ENCODE data around the gene LDLR. TPM values are rescaled to one million over a fixed set of nuclear protein-coding genes. Genes with fewer than 3 reads are reported as not detected.
"Not testable (repeated sequence)": the region's sequence is repeated elsewhere in the genome, so short reads cannot be mapped to it uniquely, and the experiment has no call there.

The LDLR gene
- polyA plus RNA-seq, 5 donors, result 11.1 to 39.2 (median 23.0) TPM

DNA sequence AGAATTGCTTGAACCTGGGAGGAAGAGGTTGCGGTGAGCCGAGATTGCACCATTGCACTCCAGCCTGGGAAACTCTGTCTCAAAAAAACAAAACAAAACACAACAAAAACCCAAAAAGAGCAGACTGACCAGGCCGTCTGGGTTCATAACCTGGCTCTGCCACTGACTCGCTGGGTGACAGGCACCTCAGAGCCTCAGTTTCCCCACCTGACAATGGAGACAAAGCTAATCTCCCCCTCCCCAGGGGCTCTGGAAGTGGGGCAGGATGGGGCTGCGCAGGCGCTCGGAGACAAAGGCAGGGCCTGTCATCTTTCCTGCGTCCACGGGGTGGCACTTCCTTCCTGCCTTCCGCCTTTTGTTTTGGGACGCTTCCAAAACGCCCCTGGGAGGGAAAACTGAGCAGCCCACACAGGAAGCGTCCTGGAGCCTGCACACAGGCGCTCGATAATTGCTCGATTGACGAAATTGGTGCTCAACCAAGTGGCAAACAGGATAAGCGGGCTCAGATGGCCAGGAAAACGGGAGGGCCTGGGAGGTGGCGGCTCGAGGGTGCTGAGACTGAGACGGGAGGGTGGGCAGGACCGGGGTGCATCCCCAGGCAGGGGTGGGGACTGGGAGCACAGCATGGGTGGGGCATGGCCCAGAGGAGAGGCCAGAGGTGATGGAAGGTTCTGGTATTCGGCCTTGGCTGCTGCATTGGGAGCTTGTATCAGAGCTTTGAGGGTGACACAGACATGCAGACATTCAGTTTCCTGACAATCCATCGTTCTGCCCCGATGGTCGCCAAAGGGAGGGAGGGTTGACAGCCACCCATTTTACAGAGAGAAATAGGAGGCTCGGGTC is 48.5 kb downstream of the LDLR start:
- DNase-seq, result peak; percentile 91 to 94

DNA sequence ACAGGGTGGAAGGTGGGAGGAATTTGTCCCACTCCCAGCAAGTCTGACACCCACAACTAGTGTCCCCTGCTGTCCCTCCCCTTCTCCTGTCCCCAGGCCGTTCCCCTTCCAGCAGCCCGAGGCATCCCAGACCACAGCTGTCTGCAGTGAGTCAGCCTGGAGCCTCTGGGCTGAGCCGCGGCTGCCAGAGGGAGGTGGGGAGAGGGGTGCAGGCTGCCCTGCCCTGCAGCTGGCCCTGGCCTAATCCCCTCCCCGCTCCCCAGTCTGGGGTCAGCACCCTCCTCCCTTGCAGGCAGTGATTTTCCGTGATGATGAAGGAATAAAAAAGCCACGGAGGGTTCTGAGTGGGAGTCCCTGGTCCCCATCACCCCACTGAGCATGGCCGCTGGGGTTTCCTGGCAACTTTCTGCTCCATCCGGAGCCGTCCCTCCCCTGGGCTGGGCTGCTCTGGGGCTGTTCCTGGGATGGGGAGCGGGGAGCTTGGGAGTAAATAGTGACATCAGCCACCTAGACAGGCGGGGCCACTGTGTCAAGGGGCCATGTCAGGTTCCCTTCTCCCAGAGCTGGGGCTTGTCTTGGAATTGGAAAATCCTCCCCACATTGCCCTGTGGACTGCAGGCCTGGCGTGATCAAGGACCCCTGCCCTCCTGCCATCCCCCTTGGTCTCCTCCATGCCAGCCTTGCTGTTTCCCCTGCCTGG is 49.5 kb downstream of the LDLR start:
- peak in 1 of 2 donors; percentile 67 for DNase-seq

DNA sequence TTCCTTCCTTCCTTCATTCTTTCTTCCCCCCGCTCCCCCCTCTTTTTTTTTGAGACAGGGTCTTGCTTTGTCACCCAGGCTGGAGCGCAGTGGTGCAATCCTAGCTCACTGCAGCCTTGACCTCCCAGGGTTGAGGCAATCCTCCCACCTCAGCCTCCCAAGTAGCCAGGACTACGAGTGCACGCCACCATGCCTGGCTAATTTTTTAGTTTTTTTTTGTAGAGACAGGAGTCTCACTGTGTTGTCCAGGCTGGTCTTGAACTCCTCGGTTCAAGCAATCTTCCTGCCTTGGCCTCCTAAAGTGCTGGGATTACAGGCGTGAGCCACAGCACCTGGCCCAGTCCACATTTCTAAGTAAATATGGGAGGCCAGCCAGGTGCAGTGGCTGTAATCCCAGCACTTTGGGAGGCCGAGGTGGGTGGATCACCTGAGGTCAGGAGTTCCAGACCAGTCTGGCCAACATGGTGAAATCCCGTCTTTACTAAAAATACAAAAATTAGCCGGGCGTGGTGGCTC is 50.8 kb downstream of the LDLR start:
- DNase-seq, result not testable (repeated sequence)

DNA sequence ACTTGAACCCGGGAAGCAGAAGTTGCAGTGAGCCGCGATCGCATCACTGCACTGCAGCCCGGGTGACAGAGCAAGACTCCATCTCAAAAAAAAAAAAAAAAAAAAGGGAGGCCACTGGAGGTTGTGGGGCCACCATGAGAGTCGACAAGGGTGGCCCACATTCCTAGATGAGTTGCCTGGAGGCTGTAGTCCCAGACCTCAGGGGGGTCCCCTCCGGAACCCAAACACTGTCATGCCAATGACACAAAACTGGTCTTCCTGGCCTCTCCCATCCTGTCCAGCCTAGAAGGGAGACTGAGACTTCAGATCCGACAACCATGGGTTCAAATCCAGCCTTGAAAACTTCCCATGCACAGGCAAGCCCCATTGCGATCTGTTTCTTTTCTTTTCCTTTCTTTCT is 51.6 kb downstream of the LDLR start:
- DNase-seq, result no peak

DNA sequence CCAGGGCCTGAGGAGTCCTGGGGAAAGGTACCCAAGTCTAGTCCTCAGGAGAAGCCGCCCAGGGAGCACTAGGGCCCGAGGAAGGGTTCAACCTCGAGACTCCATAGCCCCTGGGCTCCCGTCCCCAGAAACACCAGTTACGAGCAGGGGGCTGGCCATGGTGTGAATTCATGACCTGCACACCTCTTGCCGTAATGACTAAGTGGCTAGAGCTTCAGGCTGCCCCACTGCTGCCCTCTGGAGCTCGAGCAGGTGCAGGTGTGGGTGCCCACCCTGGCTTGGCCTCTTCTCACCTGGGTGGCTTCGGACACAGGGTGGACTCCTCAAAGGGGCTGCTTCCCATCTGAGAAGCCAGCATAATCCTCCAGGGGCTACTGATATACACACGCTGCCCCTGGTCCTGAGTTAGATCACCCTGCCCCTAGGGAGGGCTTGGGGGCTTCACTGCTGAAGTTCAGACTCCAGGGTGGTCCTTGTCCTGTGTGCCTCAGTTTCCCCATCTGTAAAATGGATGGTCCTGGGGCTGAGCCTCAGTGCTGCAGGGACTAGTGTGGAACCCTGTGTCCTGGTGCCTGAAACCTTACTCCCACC is 52.8 kb downstream of the LDLR start:
- DNase-seq, result no peak

DNA sequence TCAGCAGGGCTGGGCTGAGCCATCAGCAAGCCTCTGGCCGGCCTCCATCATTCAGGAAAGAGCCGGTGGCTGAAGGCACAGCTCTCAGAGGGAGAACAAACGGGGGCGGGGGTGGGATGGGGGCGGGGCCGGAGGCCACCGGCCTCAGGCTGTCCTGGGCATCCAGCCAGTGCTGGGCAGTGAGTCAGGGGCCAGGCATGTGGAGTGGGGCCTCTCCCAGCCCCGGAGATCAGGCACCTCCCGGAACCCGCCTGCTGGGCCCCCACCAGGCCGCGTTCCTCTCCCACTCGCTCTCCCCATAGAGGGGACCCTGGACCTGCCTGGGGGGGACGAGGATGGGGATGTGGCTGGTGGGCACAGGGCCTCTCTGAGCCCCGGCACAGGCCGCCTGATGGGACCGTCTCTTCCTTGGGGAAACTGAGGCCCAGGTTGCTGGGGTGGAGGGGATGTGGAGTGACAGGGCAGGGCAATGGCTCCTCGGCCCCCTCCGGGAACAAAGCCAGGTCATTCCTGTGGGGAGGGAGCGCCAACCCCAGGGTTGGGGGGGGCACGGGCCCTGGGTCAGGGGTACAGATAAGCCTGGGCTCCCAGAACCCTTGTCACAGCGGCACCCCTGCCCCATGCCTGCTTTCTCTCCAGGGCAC is 53.4 kb downstream of the LDLR start:
- DNase-seq, result peak; percentile 92 to 93

DNA sequence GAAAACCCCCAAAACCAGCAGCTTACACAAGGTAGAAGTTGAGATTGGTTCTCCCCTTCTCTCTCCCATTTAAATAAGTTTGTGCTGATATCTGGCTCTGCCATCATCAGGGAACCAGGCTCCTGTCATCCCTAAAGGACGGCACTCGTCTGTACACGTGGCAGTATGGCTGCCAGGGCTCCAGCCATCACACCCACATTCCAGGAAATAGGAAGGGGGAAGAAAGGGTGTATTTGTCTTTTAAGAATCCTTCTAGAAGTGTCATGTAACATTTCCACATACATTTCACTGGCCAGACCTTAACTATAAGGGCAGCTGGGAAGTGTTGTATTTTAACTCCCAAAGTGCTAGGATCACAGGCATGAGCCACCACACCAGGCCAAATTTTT is 56.3 kb downstream of the LDLR start:
- no peak for DNase-seq

DNA sequence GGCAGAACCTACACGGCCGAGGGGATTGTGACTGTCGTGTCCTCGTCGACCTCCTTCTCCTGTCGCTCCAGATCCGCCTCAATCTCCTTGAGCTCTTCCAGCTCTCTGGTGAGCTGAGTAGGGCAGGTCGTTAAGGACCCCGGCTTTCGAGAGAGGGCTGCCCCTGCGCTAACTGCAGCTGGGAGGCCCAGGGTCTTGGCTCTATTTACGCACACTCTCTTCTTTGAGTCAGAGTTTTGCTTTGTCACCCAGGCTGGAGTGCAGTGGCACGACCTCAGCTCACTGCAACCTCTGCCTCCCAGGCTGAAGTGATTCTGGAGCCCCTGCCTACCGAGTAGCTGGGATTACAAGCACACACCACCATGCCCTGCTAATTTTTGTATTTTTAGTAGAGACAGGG is 58.7 kb downstream of the LDLR start:
- no peak for DNase-seq

DNA sequence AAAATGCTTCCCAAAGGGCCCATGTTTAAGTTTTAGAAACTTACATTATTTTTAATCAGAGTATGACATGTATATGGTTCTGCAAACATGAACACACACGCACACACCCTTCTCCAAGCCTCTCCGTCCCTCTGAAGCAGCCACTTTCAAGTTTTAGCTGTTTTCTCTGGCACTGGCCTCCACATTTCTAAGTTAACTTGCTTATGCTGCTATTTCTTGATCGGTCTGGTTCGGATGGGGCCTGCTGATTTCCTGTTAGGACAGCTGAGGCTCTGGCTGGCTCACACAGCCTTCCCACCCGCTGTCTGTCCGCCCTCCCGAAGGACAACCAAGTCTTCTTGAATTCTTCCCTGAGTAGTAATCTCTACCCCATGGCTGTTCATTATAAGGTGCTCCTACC is 61.9 kb downstream of the LDLR start:
- peak; percentile 62 to 69 for DNase-seq

DNA sequence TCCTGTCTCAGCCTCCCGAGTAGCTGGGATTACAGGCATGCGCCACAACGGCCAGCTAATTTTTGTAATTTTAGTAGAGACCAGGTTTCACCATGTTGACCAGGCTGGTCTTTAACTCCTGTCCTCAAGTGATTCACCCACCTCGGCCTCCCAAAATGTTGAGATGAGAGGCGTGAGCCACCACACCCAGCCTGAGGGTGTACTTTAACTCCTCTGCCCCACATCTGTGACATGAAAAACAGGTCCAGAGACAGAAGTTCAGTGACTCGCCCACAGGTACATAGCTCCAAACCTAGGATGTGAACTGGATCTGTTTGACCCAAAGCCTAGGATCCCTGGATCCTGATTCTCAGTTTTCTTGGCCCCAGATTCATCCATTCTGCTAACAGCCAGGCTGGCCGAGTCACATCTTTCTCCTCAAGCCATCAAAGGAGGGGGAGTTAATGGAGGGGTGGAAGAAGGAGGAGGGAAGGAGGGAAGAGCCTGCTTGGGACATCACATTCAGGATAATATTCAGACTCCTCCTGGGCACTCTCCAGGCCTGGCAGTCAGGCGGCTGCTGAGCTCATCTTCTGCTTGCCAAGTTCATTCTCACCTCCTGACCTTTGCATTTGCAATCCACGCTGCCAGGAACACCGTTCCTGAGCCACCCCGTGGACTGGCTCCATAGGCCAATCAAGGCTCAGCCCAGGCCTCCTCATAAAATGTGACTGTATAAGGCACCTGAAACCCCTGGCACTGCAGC is 63.2 kb downstream of the LDLR start:
- peak in 1 of 2 donors; percentile 35 for DNase-seq

DNA sequence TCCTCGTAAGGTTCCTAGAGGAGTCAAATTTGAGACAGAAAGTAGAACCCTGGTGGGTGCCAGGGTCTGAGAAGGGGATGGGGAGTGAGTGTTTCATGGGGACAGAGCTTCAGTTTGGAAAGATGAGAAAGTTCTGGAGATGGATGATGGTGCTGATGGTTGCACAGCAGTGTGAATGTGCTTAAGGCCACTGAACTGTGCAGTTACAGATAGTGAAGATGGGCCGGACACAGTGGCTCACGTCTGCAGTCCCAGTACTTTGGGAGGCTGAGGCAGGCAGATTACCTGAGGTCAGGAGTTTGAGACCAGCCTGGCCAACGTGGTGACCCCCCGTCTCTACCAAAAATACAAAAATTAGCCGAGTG is 65.4 kb downstream of the LDLR start:
- DNase-seq, result no peak

DNA sequence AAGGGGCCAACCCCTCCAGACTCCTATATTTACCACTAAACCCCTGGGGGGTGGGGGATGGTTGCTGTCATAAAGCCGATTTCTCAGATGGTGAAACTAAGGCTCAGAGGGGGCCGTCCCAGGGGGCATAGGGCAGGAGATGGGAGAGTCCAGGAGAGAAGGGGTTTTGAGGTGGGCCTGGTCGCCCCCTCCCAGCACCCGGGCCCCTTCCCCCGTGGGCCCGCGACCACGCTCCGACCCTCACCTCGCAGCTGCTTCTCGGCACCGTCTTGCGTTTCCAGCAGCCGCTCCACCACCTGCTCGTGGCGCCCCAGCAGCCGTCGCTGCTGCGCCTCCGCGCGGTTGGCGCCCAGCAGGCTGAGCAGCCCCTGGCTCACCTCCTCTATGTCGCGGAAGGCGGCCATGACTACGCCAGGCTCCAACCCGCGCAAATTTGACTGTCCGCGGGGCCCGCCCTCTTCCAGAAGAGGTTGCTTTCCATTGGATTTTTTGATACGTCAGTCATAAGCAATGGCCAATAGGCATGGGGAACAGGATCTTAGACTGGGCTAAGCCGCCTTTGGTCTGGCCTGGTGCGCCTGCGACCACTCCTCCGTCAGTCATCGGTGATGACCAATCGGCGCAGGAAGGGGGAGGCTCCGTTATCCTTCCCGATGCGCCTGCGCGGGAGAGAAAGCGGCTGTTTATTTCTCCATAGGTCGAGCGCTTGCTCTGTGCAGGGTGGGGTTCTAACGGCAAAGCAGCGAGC is 66.3 kb downstream of the LDLR start, which contains the start of gene SPC24:
SPC24 (minus strand) TSS at position 410 of the 748 bp plus-strand sequence; CDS start at position 404, 6 bp downstream.
- DNase-seq, result peak; percentile 97 to 98

DNA sequence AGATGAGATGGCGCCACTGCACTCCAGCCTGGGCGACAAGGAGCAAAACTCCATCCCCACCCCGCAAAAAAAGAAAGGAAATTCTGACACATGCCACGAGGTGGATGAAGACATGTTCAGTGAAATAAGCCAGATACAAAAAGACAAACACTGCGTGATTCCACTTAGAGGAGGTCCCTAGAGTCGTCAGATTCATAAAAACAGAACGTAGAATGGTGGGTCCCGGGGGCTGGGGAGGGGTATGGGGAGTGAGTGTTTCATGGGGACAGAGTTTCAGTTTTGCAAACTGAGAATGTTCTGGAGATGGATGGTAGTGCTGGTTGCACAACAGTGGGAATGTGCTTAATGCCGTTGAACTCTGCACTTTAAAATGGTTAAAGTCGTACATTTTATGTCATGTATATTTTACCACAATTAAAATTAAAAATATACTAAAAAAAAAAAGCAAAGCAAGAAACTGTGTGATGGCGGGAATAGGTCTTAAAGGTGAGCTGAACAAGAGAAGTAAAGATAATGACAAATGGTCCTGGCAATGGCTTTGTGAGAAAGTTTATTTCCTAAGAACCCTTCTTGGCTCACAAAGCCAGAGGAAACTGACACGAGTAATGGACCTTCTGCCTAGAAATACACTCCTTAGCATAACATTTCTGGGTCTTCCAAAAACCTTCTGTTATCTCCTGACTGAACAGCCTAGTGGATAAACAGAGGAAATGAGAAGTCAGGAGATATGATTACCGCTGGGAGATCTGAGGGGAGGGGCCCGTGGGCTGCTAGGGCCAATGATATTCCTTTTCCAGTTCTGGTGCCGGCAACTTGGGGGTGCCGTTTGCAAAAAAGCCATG is 70.6 kb downstream of the LDLR start:
- peak; percentile 60 to 70 for DNase-seq

DNA sequence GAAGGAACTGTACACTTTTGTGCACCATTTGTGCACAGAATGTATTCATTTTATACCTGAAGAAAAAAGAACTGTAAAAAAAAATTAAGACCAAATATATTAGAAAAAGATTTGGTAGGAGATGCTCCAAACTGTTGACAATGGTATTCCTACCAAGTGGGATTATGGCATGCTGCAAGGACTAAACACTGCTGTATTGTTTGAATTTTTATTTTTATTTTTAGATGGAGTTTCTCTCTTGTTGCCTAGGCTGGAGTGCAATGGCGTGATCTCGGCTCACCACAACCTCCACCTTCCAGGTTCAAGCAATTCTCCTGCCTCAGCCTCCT is 71.1 kb downstream of the LDLR start:
- DNase-seq, result not testable (repeated sequence)

DNA sequence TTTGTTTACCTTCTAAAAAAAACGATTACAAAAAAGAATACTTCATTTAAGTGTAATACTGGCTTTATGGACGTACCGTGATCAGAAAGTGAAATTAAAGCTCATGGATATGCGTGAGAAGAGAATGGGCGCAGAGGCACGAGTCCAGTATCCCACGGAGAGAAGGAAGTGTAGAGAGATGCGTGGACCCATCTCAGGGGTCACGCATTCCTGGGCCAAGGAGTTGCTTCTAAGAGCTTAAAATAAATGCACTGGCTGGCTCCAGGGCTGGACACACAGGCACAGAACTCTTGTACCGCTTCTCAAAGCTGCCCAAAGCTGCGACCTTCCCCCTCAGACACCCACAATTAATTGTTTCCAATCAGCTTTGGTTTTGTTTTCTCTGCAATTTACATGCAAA is 75.0 kb downstream of the LDLR start:
- no peak for DNase-seq

DNA sequence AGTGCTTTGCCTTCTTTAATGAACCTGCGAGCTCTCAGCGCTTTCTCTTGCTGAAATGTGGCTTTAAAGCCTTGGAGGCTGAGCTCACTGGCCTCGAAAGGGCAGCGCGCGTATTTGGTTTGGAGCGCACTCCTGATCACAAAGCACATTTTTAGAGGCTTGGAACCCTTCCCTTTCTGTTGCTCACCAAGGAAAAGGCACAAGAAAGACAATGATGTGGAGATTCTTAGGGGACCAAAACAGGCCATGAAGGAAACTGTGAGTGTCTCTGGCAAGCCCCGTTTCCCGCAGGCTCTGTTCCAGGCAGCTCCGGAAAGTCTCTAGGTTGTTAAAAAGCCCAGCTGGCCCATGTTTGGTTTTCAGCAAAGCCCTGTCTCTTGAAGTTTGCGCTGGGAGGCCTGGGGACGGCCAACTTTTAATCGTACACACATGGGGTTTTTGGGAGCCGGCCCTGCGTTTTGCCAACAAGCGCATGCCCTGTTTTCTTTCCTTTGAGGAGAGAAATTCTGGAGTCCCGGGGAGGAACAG is 75.7 kb downstream of the LDLR start:
- peak; percentile 86 to 92 for DNase-seq

DNA sequence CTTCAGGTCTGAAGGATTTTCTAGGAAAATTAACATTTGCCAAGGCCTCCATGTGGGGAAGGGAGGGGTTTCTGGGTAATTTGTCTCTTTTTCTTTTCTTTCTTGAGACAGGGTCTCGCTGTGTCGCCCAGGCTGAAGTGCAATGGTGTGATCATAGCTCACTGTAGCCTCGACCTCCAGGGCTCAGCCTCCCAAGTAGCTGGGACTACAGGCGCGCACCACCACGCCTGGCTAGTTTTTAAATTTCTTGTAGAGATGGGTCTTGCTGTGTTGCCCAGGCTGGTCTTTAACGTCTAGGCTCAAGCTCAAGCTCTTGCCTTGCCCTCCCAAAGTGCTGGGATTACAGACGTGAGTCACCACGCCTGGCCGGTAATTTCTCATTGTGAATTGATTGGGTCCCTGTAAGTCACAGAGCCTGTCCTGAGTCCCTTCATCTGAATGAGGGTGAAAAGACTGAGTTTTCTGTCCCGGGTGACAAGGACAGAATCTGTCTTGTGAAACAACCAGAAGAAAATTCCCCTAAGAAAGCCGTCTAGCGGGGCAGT is 76.3 kb downstream of the LDLR start:
- DNase-seq, result no peak

DNA sequence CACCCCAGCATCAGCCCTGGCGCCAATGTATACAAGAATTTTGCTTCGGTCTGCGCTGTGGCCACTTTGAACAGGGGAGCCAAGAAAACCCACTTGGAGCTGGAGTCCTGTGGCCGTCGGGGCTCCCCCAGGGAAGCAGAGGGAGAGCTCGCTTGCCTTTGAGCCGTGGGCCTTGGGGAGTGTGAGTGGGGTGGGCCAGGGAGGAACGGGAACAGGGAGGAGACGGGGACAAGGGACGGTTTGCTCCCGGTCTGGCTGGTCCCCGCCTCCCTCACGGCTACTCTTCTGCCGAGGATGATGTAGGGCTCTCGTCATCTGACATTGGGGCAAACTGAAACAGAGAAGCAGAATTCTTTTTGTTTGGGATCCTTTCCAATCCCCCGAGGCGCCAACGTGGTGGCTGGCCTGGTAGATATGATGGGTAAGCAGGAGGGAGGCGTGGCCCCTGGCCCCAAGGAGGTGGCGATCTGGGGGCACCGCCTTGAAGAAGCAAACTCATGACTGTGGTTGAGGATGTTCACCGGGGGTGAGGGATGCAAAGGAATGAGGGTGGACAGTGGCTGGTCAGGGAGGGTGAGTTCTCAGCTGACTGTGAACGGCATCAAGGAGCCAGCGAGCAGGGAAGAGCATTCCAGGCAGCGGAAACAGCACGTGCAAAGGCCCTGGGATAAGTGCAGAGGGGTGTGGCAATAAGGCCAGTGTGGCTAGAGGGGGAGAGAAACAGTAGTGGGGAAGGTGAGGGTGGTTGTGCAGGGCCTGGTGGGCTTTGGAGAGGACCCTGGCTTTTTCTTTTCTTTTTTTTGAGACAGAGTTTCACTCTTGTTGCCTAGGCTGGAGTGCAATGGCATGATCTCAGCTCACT is 77.2 kb downstream of the LDLR start:
- no peak for DNase-seq

All from right lung (tissue), 5 donors.